ENCODE data around the gene PLCG2. TPM values are rescaled to one million over a fixed set of nuclear protein-coding genes. Genes with fewer than 3 reads are reported as not detected.
"Not testable (repeated sequence)": the region's sequence is repeated elsewhere in the genome, so short reads cannot be mapped to it uniquely, and the experiment has no call there.

PLCG2 gene
- total and polyA plus RNA-seq, 8 donors, result 5.1 to 48.7 (median 9.4) TPM

DNA sequence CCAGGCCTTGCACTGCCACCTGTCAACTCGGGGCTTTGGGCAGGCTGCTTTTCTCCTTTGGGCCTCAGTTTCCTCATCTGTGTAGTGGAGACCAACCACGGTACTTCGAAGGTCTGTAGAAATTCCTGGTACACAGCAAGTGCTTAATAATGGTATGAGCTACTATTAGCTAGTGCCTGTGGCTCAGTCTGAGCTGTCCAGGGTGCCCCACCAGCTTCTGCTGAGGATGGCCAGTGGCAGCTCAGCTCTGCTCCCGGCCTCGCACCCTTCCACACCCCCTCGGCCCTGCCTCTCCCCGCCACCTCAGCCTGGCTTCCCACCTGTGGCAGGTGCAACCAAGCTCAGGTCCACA, 26.2 kb upstream of the PLCG2 start:
- Histone ChIP-seq H3K4me1 (peaks cover 5 to 48% of the 10 kb centered on the region in 2 donors), H3K27ac (peak overlapping the region; percentile 73 to 87), H3K27me3 (no peaks in the 10 kb centered on the region), H3K36me3 (no peaks in the 10 kb centered on the region), H3K4me3 (no peak overlapping the region), H3K9me3 (no peaks in the 10 kb centered on the region)
- ATAC-seq (peak; percentile 6), DNase-seq (no peak)
- TF ChIP-seq, protein P1, sequence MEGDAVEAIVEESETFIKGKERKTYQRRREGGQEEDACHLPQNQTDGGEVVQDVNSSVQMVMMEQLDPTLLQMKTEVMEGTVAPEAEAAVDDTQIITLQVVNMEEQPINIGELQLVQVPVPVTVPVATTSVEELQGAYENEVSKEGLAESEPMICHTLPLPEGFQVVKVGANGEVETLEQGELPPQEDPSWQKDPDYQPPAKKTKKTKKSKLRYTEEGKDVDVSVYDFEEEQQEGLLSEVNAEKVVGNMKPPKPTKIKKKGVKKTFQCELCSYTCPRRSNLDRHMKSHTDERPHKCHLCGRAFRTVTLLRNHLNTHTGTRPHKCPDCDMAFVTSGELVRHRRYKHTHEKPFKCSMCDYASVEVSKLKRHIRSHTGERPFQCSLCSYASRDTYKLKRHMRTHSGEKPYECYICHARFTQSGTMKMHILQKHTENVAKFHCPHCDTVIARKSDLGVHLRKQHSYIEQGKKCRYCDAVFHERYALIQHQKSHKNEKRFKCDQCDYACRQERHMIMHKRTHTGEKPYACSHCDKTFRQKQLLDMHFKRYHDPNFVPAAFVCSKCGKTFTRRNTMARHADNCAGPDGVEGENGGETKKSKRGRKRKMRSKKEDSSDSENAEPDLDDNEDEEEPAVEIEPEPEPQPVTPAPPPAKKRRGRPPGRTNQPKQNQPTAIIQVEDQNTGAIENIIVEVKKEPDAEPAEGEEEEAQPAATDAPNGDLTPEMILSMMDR (IDR thresholded peaks at IDR 0.05), result no peak
- intact Hi-C loops (cut with DNase I), result no loop called here

DNA sequence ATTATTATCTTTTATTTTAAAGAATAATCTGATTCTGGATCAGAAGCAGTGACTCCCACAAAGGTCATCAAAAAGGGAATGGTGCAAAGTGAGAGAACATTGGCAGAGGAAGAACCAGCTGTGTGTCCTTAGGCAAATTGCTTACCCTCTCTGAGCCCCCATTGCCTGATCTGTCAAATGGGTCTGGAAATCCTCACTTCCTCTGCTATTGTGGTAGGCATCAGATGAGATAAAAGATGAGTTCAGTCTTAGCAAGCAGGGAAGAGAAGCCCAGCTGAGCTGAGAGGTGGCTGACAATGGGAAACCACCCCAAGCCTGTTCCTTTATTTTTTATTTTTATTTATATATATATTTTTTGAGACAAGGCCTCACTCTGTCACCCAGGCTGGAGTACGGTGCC, 24.2 kb upstream of the PLCG2 start:
- TF ChIP-seq, protein P1 (IDR thresholded peaks at IDR 0.05), result no peak
- Histone ChIP-seq H3K9me3 (no peaks in the 10 kb centered on the region), H3K36me3 (no peaks in the 10 kb centered on the region), H3K4me3 (no peak overlapping the region), H3K27ac (no peak overlapping the region), H3K4me1 (peaks cover 5 to 52% of the 10 kb centered on the region in 2 donors), H3K27me3 (no peaks in the 10 kb centered on the region)
- intact Hi-C loops (cut with DNase I), result no loop called here
- ATAC-seq, result no peak
- no peak for DNase-seq

DNA sequence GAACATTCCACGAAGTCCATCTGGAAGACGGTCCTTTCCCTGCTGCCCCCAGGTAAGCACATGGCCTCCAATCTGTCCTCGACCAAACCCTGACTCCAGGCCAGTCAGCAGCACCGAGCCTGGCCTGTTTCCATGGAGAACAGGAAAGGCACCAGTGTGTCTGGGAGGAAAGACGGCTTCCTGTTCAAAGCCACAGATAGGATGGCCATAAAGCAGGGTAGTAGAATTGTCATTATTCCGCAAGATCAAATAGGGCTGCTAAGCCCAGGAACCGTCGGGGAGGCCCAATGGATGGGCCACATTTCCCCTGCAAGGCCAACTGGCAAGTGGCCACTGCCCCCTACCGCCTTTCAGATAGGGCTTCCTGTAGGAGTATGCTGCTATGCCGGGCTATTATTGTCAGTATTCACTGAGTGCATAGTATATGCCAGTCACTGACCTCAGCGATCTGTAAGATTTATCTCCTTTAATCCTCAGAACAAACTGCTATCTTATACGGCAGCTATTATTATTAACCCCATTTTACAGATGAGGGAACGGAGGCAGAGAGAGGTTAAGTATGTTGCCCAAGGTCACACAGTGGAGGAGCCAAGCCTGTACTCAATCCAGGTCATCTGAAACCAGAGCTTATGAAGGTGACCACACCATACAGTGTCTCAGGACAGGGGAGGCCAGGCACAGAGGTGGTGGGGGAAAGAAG, 23.0 kb upstream of the PLCG2 start:
- Histone ChIP-seq H3K4me1 (peaks cover 5 to 52% of the 10 kb centered on the region in 2 donors), H3K4me3 (no peak overlapping the region), H3K36me3 (no peaks in the 10 kb centered on the region), H3K9me3 (no peaks in the 10 kb centered on the region), H3K27me3 (no peaks in the 10 kb centered on the region), H3K27ac (peak overlapping the region; percentile 33 to 58)
- peak; percentile 19 for ATAC-seq
- peak in 1 of 4 donors; percentile 13 for DNase-seq
- TF ChIP-seq, protein P1 (IDR thresholded peaks at IDR 0.05), result no peak
- intact Hi-C loops (cut with DNase I), result no loop called here

DNA sequence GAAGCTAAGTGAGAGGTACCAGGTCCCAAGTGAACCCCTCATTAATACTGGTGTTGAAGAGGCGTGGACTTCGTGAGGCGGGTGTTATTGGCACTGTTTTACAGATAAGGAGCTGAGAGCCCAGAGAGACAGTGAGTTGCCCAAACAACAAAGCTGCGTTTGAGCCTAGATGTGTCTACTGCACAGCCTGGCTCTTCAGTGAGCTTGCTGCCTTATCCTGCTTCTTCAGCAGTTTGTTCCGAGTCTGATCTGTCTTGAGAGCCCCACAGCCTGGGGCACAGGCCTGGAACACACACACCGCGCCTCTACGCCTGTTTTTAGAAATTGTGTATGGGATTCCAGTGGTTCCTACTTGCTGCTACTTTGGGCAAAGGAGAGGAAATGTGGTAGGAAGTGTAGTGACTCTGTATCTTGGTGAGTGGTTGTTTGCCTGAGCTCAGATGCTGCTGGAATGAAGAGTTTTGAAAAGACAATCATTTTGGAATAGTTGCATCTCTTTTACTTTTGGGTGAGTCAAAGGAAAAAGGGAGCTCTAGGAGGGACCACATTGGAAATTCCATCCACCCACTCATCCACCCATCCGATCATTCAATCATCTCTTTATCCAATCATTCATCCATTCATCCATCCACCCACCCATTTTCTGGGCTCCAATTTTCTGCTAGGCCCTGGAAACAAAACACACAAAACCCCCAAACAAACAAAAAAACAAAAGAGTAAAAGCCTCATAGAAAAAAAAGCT, 22.3 kb upstream of the PLCG2 start:
- no peak for ATAC-seq
- Histone ChIP-seq H3K27me3 (no peaks in the 10 kb centered on the region), H3K9me3 (no peaks in the 10 kb centered on the region), H3K4me3 (no peak overlapping the region), H3K4me1 (peaks cover 5 to 44% of the 10 kb centered on the region in 2 donors), H3K27ac (peak overlapping the region; percentile 33 to 58), H3K36me3 (no peaks in the 10 kb centered on the region)
- intact Hi-C loops (cut with DNase I), result no loop called here
- TF ChIP-seq, protein P1 (IDR thresholded peaks at IDR 0.05), result no peak
- DNase-seq, result no peak

DNA sequence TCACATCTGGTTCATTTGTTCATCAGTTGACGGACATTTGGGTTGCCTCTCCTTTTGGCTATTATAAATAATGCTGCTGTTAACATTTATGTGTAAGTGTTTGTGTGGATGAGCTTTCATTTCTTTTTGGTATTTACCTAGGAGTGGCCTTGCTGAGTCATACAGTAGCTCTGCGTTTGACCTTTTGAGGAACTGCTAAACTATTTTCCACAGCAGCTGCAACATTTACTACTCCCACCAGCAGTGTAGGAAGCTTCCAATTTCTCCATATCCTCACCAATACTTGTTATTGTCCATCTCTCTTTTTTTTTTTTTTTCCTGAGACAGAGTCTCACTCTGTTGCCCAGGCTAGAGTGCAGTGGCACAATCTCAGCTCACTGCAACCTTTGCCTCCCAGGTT, 20.7 kb upstream of the PLCG2 start:
- DNase-seq (no peak), ATAC-seq (peak; percentile 32)
- TF ChIP-seq, protein P1 (IDR thresholded peaks at IDR 0.05), result no peak
- intact Hi-C loops (cut with DNase I), result no loop called here
- H3K4me3 ChIP-seq, result no peak overlapping the region
- H3K27me3 ChIP-seq, result no peaks in the 10 kb centered on the region
- H3K36me3 ChIP-seq, result no peaks in the 10 kb centered on the region
- peaks cover 0 to 31% of the 10 kb centered on the region in 2 donors for H3K4me1 ChIP-seq
- H3K27ac ChIP-seq, result no peak overlapping the region
- H3K9me3 ChIP-seq, result no peaks in the 10 kb centered on the region

DNA sequence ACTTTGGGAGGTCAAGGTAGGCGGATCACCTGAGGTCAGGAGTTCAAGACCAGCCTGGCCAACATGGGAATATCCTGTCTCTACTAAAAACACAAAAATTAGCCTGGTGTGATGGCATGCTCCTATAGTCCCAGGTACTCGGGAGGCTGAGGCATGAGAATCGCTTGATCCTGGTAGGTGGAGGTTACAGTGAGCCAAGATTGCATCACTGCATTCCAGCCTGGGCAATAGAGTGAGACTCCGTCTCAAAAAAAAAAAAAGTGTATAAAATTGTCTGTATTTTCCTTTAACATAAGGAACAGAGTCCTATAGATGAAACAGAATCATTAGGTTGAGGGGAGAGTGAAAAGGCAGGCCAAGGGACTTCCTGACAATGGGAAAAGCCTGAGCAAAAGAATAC, 16.8 kb upstream of the PLCG2 start:
- H3K27ac ChIP-seq; H3K9me3 ChIP-seq; DNase-seq; H3K27me3 ChIP-seq; intact Hi-C loops (cut with DNase I); H3K36me3 ChIP-seq; H3K4me3 ChIP-seq; ATAC-seq: not testable (repeated sequence)
- H3K4me1 ChIP-seq, result peaks cover 0 to 16% of the 10 kb centered on the region in 2 donors

All from left lung (tissue), 10 donors.